ENCODE results near the gene RNF180.

The RNF180 gene

GRCh38 chr5:64301566-64301965, 135.9 kb downstream of the RNF180 start:
- no peak overlapping the region for H2BK120ac ChIP-seq (ENCODE audit: low read depth, low read length)
- H4K5ac ChIP-seq (ENCODE audit: low read length) = no peak overlapping the region
- no peak overlapping the region for H3K4me2 ChIP-seq (ENCODE audit: low read length)
- no peak overlapping the region for H3K4me3 ChIP-seq (ENCODE audit: low read length)
- H3K79me1 ChIP-seq (ENCODE audit: low read length) = no peaks in the 10 kb centered on the region
- H3K56ac ChIP-seq (ENCODE audit: low read length) = no peak overlapping the region
- no peaks in the 10 kb centered on the region for H3K36me3 ChIP-seq (ENCODE audit: control insufficient read depth, insufficient read depth, low read length)
- no peaks in the 10 kb centered on the region for H3K27me3 ChIP-seq (ENCODE audit: insufficient read depth, low read length, poor library complexity)
- H3K18ac ChIP-seq (ENCODE audit: low read length) = no peak overlapping the region
- H3K9ac ChIP-seq (ENCODE audit: low read length) = no peak overlapping the region
- DNase-seq = no peak
- H3K27ac ChIP-seq (ENCODE audit: low read depth, low read length) = no peak overlapping the region
- H2BK15ac ChIP-seq (replicated peaks; ENCODE audit: low read depth) = no peak overlapping the region
- no peak overlapping the region for H2AK5ac ChIP-seq (ENCODE audit: low read length)
- H3K4me1 ChIP-seq (ENCODE audit: control insufficient read depth, low read depth, low read length) = no peaks in the 10 kb centered on the region
- no peak overlapping the region for H4K8ac ChIP-seq (ENCODE audit: low read depth, low read length)
- H2BK5ac ChIP-seq (ENCODE audit: low read length) = no peak overlapping the region
- no peak overlapping the region for H3K23ac ChIP-seq (ENCODE audit: low read length)
- no peaks in the 10 kb centered on the region for H3K79me2 ChIP-seq (ENCODE audit: control insufficient read depth, insufficient read depth, low read length)
- no peak overlapping the region for H3K4ac ChIP-seq (ENCODE audit: low read depth, low read length)

DNA sequence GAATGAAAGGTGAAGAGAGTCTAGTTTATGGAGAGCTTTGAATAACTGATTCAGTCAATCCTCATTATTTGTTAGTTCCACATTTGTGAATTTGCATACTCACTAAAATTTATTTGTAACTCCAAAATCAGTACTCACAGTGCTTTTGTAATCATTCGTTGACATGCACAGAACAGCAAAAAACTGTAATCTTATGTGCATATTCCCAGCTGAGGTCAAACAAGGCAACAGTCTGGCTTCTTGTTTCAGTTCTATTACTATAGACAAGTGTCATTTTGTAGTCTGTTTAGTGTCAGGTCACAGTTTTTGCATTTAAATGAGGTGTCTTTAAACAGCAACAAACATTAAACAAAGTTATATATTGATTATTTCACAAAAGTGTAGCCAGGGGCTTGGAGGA, 142.5 kb downstream of the RNF180 start:
- Histone ChIP-seq H3K79me1 (ENCODE audit: low read length) (no peaks in the 10 kb centered on the region), H3K4ac (ENCODE audit: low read depth, low read length) (no peak overlapping the region), H3K9ac (ENCODE audit: low read length) (no peak overlapping the region), H3K18ac (ENCODE audit: low read length) (no peak overlapping the region), H3K36me3 (ENCODE audit: control insufficient read depth, insufficient read depth, low read length) (no peaks in the 10 kb centered on the region), H2BK120ac (ENCODE audit: low read depth, low read length) (no peak overlapping the region), H2BK15ac (replicated peaks; ENCODE audit: low read depth) (no peak overlapping the region), H4K5ac (ENCODE audit: low read length) (no peak overlapping the region), H4K8ac (ENCODE audit: low read depth, low read length) (no peak overlapping the region), H3K23ac (ENCODE audit: low read length) (no peak overlapping the region), H3K56ac (ENCODE audit: low read length) (no peak overlapping the region), H2BK5ac (ENCODE audit: low read length) (no peak overlapping the region), H3K4me1 (ENCODE audit: control insufficient read depth, low read depth, low read length) (no peaks in the 10 kb centered on the region), H3K27ac (ENCODE audit: low read depth, low read length) (no peak overlapping the region), H2AK5ac (ENCODE audit: low read length) (no peak overlapping the region), H3K4me3 (ENCODE audit: low read length) (no peak overlapping the region), H3K27me3 (ENCODE audit: insufficient read depth, low read length, poor library complexity) (no peaks in the 10 kb centered on the region), H3K79me2 (ENCODE audit: control insufficient read depth, insufficient read depth, low read length) (no peaks in the 10 kb centered on the region), H3K4me2 (ENCODE audit: low read length) (no peak overlapping the region)
- no peak for DNase-seq
- WGBS (ENCODE audit: extremely low coverage, insufficient coverage, low lambda C conversion rate) = no CpG with 5 or more reads among the region's 1 CpG

- no peak overlapping the region for H3K4me3 ChIP-seq (ENCODE audit: low read length)
- no peak overlapping the region for H2AK5ac ChIP-seq (ENCODE audit: low read length)
- H4K8ac ChIP-seq (ENCODE audit: low read depth, low read length) = no peak overlapping the region
- H3K18ac ChIP-seq (ENCODE audit: low read length) = no peak overlapping the region
- no peak overlapping the region for H2BK5ac ChIP-seq (ENCODE audit: low read length)
- DNase-seq = no peak
- no peak overlapping the region for H3K27ac ChIP-seq (ENCODE audit: low read depth, low read length)
- no peaks in the 10 kb centered on the region for H3K36me3 ChIP-seq (ENCODE audit: control insufficient read depth, insufficient read depth, low read length)
- no peak overlapping the region for H2BK15ac ChIP-seq (replicated peaks; ENCODE audit: low read depth)
- H3K4ac ChIP-seq (ENCODE audit: low read depth, low read length) = no peak overlapping the region
- no peaks in the 10 kb centered on the region for H3K79me2 ChIP-seq (ENCODE audit: control insufficient read depth, insufficient read depth, low read length)
- H3K4me2 ChIP-seq (ENCODE audit: low read length) = no peak overlapping the region
- no peaks in the 10 kb centered on the region for H3K27me3 ChIP-seq (ENCODE audit: insufficient read depth, low read length, poor library complexity)
- no CpG with 5 or more reads among the region's 4 CpGs for WGBS (ENCODE audit: extremely low coverage, insufficient coverage, low lambda C conversion rate)
- no peak overlapping the region for H2BK120ac ChIP-seq (ENCODE audit: low read depth, low read length)
- no peak overlapping the region for H3K56ac ChIP-seq (ENCODE audit: low read length)
- no peak overlapping the region for H4K5ac ChIP-seq (ENCODE audit: low read length)
- H3K9ac ChIP-seq (ENCODE audit: low read length) = no peak overlapping the region
- no peaks in the 10 kb centered on the region for H3K79me1 ChIP-seq (ENCODE audit: low read length)
- H3K4me1 ChIP-seq (ENCODE audit: control insufficient read depth, low read depth, low read length) = no peaks in the 10 kb centered on the region
- H3K23ac ChIP-seq (ENCODE audit: low read length) = no peak overlapping the region
Measured at GRCh38 chr5:64312491-64312890, 146.8 kb downstream of the RNF180 start.

DNA sequence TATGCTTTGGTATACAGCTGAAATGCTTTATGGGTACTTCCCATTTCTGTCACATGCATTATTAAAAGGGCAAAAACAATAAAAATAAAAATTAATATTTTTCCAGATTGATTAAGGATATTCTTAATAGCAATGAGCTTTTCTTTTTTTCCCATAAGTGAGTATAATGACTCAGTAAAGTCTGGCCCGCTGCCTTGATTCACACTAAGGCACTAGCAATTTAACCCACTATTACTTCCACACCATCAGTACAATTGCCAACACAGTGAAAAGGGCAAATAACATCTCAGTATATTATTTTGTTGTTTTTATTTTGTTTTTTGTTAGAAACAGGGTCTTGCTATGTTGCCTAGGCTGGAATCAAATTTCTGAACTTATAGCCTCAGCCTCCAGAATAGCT, 150.1 kb downstream of the RNF180 start:
- H3K27me3 ChIP-seq (ENCODE audit: insufficient read depth, low read length, poor library complexity) = no peaks in the 10 kb centered on the region
- no peak for DNase-seq
- H3K4me1 ChIP-seq (ENCODE audit: control insufficient read depth, low read depth, low read length) = no peaks in the 10 kb centered on the region
- no peak overlapping the region for H3K27ac ChIP-seq (ENCODE audit: low read depth, low read length)
- H3K79me2 ChIP-seq (ENCODE audit: control insufficient read depth, insufficient read depth, low read length) = no peaks in the 10 kb centered on the region
- no peak overlapping the region for H4K8ac ChIP-seq (ENCODE audit: low read depth, low read length)
- no peak overlapping the region for H3K18ac ChIP-seq (ENCODE audit: low read length)
- H3K79me1 ChIP-seq (ENCODE audit: low read length) = no peaks in the 10 kb centered on the region
- H2AK5ac ChIP-seq (ENCODE audit: low read length) = no peak overlapping the region
- H2BK5ac ChIP-seq (ENCODE audit: low read length) = no peak overlapping the region
- H3K23ac ChIP-seq (ENCODE audit: low read length) = no peak overlapping the region
- no peak overlapping the region for H3K9ac ChIP-seq (ENCODE audit: low read length)
- H3K36me3 ChIP-seq (ENCODE audit: control insufficient read depth, insufficient read depth, low read length) = no peaks in the 10 kb centered on the region
- H2BK15ac ChIP-seq (replicated peaks; ENCODE audit: low read depth) = no peak overlapping the region
- H3K4me2 ChIP-seq (ENCODE audit: low read length) = no peak overlapping the region
- WGBS (ENCODE audit: extremely low coverage, insufficient coverage, low lambda C conversion rate) = no CpG with 5 or more reads among the region's 1 CpG
- no peak overlapping the region for H3K4me3 ChIP-seq (ENCODE audit: low read length)
- no peak overlapping the region for H3K56ac ChIP-seq (ENCODE audit: low read length)
- no peak overlapping the region for H3K4ac ChIP-seq (ENCODE audit: low read depth, low read length)
- no peak overlapping the region for H4K5ac ChIP-seq (ENCODE audit: low read length)
- no peak overlapping the region for H2BK120ac ChIP-seq (ENCODE audit: low read depth, low read length)

DNA sequence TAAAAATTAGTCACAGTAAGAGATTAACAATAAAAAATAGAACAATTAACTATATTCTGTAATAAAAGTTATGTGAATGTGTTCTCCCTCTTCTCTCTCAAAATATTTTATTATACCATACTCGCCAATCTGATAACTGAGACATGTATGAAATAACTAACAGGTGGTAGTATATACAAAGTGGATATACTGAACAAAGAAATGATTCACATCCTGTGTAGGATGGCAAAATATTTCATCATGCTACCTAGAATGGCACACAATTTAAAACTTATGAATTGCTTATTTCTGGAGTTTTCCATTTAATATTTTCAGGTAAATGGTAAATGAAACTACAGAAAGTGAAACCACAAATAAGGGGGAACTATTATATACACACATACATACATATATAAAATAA, 152.5 kb downstream of the RNF180 start:
- WGBS (ENCODE audit: extremely low coverage, insufficient coverage, low lambda C conversion rate) = no CpG with 5 or more reads among the region's 1 CpG
- Histone ChIP-seq H3K23ac (ENCODE audit: low read length) (no peak overlapping the region), H3K27me3 (ENCODE audit: insufficient read depth, low read length, poor library complexity) (no peaks in the 10 kb centered on the region), H3K4me3 (ENCODE audit: low read length) (no peak overlapping the region), H2BK5ac (ENCODE audit: low read length) (no peak overlapping the region), H2BK120ac (ENCODE audit: low read depth, low read length) (no peak overlapping the region), H3K36me3 (ENCODE audit: control insufficient read depth, insufficient read depth, low read length) (no peaks in the 10 kb centered on the region), H3K4me2 (ENCODE audit: low read length) (no peak overlapping the region), H3K18ac (ENCODE audit: low read length) (no peak overlapping the region), H2AK5ac (ENCODE audit: low read length) (no peak overlapping the region), H3K79me1 (ENCODE audit: low read length) (no peaks in the 10 kb centered on the region), H3K56ac (ENCODE audit: low read length) (no peak overlapping the region), H3K4ac (ENCODE audit: low read depth, low read length) (no peak overlapping the region), H4K8ac (ENCODE audit: low read depth, low read length) (no peak overlapping the region), H2BK15ac (replicated peaks; ENCODE audit: low read depth) (no peak overlapping the region), H3K9ac (ENCODE audit: low read length) (no peak overlapping the region), H3K79me2 (ENCODE audit: control insufficient read depth, insufficient read depth, low read length) (no peaks in the 10 kb centered on the region), H3K4me1 (ENCODE audit: control insufficient read depth, low read depth, low read length) (no peaks in the 10 kb centered on the region), H4K5ac (ENCODE audit: low read length) (no peak overlapping the region), H3K27ac (ENCODE audit: low read depth, low read length) (no peak overlapping the region)
- DNase-seq = no peak

- no CpG with 5 or more reads among the region's 1 CpG for WGBS (ENCODE audit: extremely low coverage, insufficient coverage, low lambda C conversion rate)
Measured at GRCh38 chr5:64323591-64323990, 157.9 kb downstream of the RNF180 start.

More at GRCh38 chr5:64323591-64323990, 157.9 kb downstream of the RNF180 start:
- H3K18ac ChIP-seq (ENCODE audit: low read length) = no peak overlapping the region
- no peak overlapping the region for H2BK15ac ChIP-seq (replicated peaks; ENCODE audit: low read depth)
- H2BK120ac ChIP-seq (ENCODE audit: low read depth, low read length) = no peak overlapping the region
- no peaks in the 10 kb centered on the region for H3K36me3 ChIP-seq (ENCODE audit: control insufficient read depth, insufficient read depth, low read length)
- H3K9ac ChIP-seq (ENCODE audit: low read length) = no peak overlapping the region
- DNase-seq = no peak
- no peak overlapping the region for H3K23ac ChIP-seq (ENCODE audit: low read length)
- no peaks in the 10 kb centered on the region for H3K79me2 ChIP-seq (ENCODE audit: control insufficient read depth, insufficient read depth, low read length)
- no peak overlapping the region for H3K4ac ChIP-seq (ENCODE audit: low read depth, low read length)
- H4K8ac ChIP-seq (ENCODE audit: low read depth, low read length) = no peak overlapping the region
- H3K4me1 ChIP-seq (ENCODE audit: control insufficient read depth, low read depth, low read length) = no peaks in the 10 kb centered on the region
- no peak overlapping the region for H3K4me3 ChIP-seq (ENCODE audit: low read length)
- no peak overlapping the region for H3K27ac ChIP-seq (ENCODE audit: low read depth, low read length)
- H3K56ac ChIP-seq (ENCODE audit: low read length) = no peak overlapping the region
- H4K5ac ChIP-seq (ENCODE audit: low read length) = no peak overlapping the region
- no peak overlapping the region for H2BK5ac ChIP-seq (ENCODE audit: low read length)
- H3K27me3 ChIP-seq (ENCODE audit: insufficient read depth, low read length, poor library complexity) = no peaks in the 10 kb centered on the region
- H2AK5ac ChIP-seq (ENCODE audit: low read length) = no peak overlapping the region
- no peaks in the 10 kb centered on the region for H3K79me1 ChIP-seq (ENCODE audit: low read length)
- H3K4me2 ChIP-seq (ENCODE audit: low read length) = no peak overlapping the region
